ENCODE data around the gene TEDDM1. TPM values are rescaled to one million over a fixed set of nuclear protein-coding genes. Genes with fewer than 3 reads are reported as not detected.

The TEDDM1 gene
- total RNA-seq, 4 donors from 2014 or later, result not detected

DNA sequence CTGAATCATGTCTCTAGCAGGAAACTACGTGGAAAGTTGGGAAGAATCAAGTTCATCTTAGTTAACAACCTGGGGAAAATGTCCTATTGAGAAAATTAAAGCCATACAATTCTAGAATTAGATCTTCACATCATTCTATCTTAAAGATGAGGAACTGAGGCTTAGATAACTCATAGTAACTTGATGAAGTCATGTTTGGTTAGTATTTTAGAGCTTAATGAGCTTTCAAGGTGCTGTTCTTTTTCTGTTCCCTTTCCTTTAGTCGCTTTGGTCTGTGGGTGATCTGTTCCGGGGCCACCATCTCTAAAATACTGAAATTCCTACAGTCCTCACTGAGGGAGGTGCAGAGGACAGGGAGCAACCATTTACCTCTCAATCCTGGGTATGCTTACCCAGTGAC, 4.6 kb downstream of the TEDDM1 start:
- Histone ChIP-seq H3K27ac (peak overlapping the region; percentile 78 to 98), H3K4me3 (no peak overlapping the region), H3K27me3 (no peaks in the 10 kb centered on the region), H3K4me1 (peaks cover 0 to 8% of the 10 kb centered on the region in 2 donors), H3K36me3 (no peaks in the 10 kb centered on the region), H3K9me3 (no peaks in the 10 kb centered on the region)
- intact Hi-C loops (cut with DNase I; ENCODE audit: low total_unique reads), result loop anchor here (2.0 kb wide), 1 partner anchor 311 kb away; no protein-coding TSS in a partner anchor
- no peak for DNase-seq
- TF ChIP-seq, protein P1, sequence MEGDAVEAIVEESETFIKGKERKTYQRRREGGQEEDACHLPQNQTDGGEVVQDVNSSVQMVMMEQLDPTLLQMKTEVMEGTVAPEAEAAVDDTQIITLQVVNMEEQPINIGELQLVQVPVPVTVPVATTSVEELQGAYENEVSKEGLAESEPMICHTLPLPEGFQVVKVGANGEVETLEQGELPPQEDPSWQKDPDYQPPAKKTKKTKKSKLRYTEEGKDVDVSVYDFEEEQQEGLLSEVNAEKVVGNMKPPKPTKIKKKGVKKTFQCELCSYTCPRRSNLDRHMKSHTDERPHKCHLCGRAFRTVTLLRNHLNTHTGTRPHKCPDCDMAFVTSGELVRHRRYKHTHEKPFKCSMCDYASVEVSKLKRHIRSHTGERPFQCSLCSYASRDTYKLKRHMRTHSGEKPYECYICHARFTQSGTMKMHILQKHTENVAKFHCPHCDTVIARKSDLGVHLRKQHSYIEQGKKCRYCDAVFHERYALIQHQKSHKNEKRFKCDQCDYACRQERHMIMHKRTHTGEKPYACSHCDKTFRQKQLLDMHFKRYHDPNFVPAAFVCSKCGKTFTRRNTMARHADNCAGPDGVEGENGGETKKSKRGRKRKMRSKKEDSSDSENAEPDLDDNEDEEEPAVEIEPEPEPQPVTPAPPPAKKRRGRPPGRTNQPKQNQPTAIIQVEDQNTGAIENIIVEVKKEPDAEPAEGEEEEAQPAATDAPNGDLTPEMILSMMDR (IDR thresholded peaks at IDR 0.05), result no peak
- no peak for TF ChIP-seq POLR2A (IDR thresholded peaks at IDR 0.05)

DNA sequence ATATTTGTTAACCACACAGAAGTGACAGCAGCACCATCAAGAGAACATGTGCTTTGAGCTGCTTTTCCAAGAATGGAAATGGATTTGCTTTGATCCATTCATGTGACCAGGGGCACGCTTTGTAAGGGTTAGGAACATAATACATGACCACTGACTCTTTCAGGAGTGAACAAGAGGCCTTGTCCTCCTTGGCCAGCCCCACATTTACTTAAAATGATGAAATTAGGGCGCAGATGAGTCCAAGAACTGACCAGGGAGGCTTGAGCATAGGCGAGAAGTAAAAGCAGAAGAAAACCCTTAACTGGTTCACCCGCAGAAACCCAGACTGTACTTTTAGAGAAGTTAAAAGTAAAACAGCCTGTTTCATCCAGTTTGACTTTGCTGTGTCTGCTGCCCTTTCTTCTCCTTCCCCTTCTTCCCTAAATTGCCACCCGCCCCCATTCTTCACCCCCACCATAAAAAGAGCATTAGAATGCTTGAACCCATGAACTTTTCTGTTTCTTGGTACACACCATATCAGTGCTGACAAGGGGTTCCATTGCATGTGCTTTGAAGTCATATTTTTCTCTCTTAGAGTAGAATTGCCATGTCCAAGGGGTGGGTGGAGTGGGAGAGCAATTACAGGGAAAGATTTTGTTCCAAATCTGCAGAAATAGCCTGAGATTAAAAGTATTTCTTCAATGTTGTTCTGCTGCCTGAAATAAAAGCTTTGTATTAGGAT, 6.3 kb downstream of the TEDDM1 start:
- Histone ChIP-seq H3K4me3 (no peak overlapping the region), H3K9me3 (no peaks in the 10 kb centered on the region), H3K27ac (peak overlapping the region; percentile 98 to 99), H3K36me3 (no peaks in the 10 kb centered on the region), H3K27me3 (no peaks in the 10 kb centered on the region), H3K4me1 (peaks cover 0 to 8% of the 10 kb centered on the region in 2 donors)
- no peak for DNase-seq
- intact Hi-C loops (cut with DNase I; ENCODE audit: low total_unique reads), result loop anchor here (5.0 kb wide), 1 partner anchor 252 kb away; no protein-coding TSS in a partner anchor
- TF ChIP-seq POLR2A (IDR thresholded peaks at IDR 0.05), result no peak
- TF ChIP-seq, protein P1 (IDR thresholded peaks at IDR 0.05), result no peak

DNA sequence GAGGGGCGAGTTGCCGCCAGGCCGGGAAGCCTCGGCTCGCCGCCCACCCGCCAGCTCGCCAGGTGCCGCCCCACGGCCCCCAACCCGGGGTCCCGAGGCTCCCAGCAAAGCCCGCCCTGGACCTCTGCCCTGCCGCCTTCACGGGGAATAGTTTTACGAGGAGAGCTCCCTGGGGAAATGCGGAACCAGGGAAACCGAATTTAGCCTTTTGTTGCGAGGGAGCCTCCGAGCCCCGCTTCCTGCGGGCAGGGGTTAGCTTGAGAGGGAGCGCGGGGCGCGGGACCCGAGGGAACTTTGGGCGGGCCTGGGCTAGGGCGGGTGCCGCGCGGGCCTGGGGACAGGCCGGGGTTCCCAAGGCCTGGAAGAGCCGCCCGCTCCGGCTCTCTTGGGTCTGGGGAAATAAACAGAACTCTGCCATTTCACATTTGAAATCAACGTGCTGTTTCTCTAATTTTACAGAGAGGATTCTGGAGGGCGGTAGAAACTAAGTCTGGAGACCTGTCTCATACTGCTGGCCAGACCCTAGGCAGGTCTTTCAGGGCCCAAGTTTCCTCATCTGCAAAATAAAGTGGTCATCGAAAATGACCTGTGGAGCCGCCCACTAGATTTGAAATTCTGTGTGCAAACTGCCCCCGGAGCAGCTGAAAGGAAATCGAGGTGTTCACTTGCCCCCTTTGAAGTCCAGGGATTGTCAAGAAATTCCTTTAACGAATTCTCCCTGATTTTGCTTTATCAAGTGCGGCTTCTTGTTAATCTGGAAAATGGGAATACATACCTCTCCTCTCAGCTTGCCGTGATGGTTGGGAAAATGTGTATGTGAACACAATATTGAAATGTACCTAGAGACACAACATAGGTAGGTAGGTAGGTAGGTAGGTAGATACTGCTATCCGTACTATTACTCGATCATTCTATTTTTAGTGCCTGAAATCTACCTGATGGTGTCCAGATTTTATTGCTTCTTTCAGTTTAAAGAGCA, 8.1 kb downstream of the TEDDM1 start:
- Histone ChIP-seq H3K36me3 (no peaks in the 10 kb centered on the region), H3K27ac (peak overlapping the region; percentile 98 to 99), H3K9me3 (no peaks in the 10 kb centered on the region), H3K4me1 (peaks cover 0 to 8% of the 10 kb centered on the region in 2 donors), H3K27me3 (no peaks in the 10 kb centered on the region), H3K4me3 (peak overlapping the region; percentile 81 to 97)
- no peak for DNase-seq
- TF ChIP-seq, protein P1 (IDR thresholded peaks at IDR 0.05), result peak in 1 of 4 experiments; percentile 2
- TF ChIP-seq POLR2A (IDR thresholded peaks at IDR 0.05), result no peak
- intact Hi-C loops (cut with DNase I; ENCODE audit: low total_unique reads), result loop anchor here (5.0 kb wide), 1 partner anchor 250 kb away; no protein-coding TSS in a partner anchor

DNA sequence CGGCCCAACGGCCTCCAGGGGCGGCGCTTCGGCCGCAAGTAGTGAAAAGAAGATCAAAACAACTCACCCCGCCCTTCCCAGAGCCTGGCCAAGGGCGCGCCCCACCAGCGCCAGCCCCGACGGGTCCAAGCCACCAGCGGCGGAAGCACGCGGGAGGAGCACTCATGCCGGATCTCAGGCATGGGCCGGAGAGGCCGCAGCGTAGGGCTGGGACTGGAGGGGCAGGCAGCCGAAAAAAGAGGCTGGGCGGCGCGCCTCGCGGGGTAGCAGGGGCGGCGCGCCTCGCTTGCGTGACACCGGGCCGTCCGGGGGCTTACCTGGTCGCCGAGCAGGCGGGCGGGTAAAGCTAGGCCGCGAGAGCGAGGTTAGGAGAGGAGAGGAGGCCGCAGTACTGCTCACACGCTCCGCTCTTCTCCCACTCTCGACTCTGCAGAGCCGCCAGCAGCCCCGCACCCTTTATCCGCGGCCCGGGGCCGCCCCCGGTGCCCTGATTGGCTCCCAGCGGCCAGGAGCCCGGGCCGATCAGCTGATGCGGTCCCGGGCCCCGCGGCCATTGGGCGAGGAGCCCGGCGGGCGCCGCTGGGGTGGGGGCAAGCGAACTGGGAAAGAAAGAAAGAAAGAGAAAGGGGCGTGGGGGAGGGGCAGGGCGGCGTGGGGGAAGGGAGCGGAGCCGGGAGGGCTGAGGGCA, 9.0 kb downstream of the TEDDM1 start, which contains the start of gene GLUL:
GLUL (minus strand) TSS at position 429 of the 688 bp plus-strand sequence. CDS start 3,053 bp downstream, outside the sequence.
- peak within 1 kb of the TSS; percentile 81 to 97 for H3K4me3 ChIP-seq
- intact Hi-C loops (cut with DNase I; ENCODE audit: low total_unique reads), result loop anchor here (5.0 kb wide), 1 partner anchor 249 kb away; no protein-coding TSS in a partner anchor
- TF ChIP-seq, protein P1 (IDR thresholded peaks at IDR 0.05), result peak in 1 of 4 experiments; percentile 3
- peak; percentile 93 to 99 for TF ChIP-seq POLR2A (IDR thresholded peaks at IDR 0.05)
- peak within 1 kb of the TSS; percentile 98 to 99 for H3K27ac ChIP-seq
- no peaks in the 10 kb centered on the region for H3K27me3 ChIP-seq
- no peaks in the 10 kb centered on the region for H3K36me3 ChIP-seq
- no peaks in the 10 kb centered on the region for H3K9me3 ChIP-seq
- DNase-seq, result peak; percentile 94 to 95
- peaks cover 0 to 4% of the 10 kb centered on the region in 2 donors for H3K4me1 ChIP-seq
